Ishikawa (cell line): ENCODE measurements around the gene PREX1.

ENCODE experiments used
- EP300 ChIP-seq: IDR thresholded peaks from 2 replicates; pipeline ENCODE4 v1.6.1; 2012; ENCODE audit warnings: borderline replicate concordance
- MAX ChIP-seq: IDR thresholded peaks from 2 replicates; pipeline ENCODE4 v1.6.1; 2012
- TCF12 ChIP-seq: IDR thresholded peaks from 2 replicates; pipeline ENCODE4 v1.6.1; 2012; ENCODE audit warnings: low read depth
- YY1 ChIP-seq: IDR thresholded peaks from 2 replicates; pipeline ENCODE4 v1.6.1; 2012; ENCODE audit warnings: low read depth

GRCh38 chr20:48789781-48790472 lies 37.9 kb downstream of the PREX1 start:
- TF ChIP-seq EP300 (no peak), TCF12 (no peak), YY1 (no peak), MAX (no peak)
